B cell (primary cell): Measurements from ENCODE around the gene LCT. TPM values are rescaled to one million over a fixed set of nuclear protein-coding genes. Genes with fewer than 3 reads are reported as not detected.

Source experiments
- ATAC-seq: fragments of 200-7000 bp; cut with Tn5 transposase; one replicate; pipeline ENCODE4 v1.10.0; 2021; ENCODE audit warnings: low read depth, mild to moderate bottlenecking, moderate number of reproducible peaks, moderate library complexity
- CTCF ChIA-PET: fragments of 350-600 bp; sonication (Branson Sonifier 250); formaldehyde crosslinking; loops from one replicate; lab custom pipeline; 2021; ENCODE audit warnings: antibody characterized with exemption, inconsistent platforms; lab: Charles Lee
- POLR2A ChIA-PET: fragments of 350-600 bp; sonication (Branson Sonifier 250); formaldehyde crosslinking; loops from one replicate; lab custom pipeline; 2021; ENCODE audit warnings: antibody characterized with exemption; lab: Charles Lee
- DNase-seq: peaks from one replicate; pipeline ENCODE4 v3.0.0; 2013
- H2AFZ ChIP-seq: 2 replicates; pipeline ENCODE4 v1.6.1; 2012; ENCODE audit warnings: mild to moderate bottlenecking, low read depth, low read length; ENCODE audit not compliant: insufficient read depth, poor library complexity, severe bottlenecking
- H3K27ac ChIP-seq, 2 donors: 1 replicate in 1 of 2; 2 replicates in 1 of 2; pipeline ENCODE4 v1.5.1; 2012 to 2013; ENCODE audit warnings: low read length in 2 of 2, mild to moderate bottlenecking in 2 of 2, moderate library complexity in 1 of 2
- H3K27me3 ChIP-seq, 4 experiments: fragments of 200-600 bp in 1 of 4; sonication (generic) in 1 of 4; replicated peaks in 1 of 4; 1 replicate in 2 of 4; 2 replicates in 2 of 4; pipeline versions ENCODE4 v1.6.1 to v1.7.0; 2013 to 2016; ENCODE audit warnings: low read length in 3 of 4, mild to moderate bottlenecking in 2 of 4, mixed read lengths in 1 of 4, moderate library complexity in 1 of 4; ENCODE audit not compliant: insufficient read depth in 4 of 4, control insufficient read depth in 3 of 4; ENCODE audit errors: control extremely low read depth in 1 of 4
- H3K36me3 ChIP-seq, 2 experiments: replicated peaks in 1 of 2; 1 replicate in 1 of 2; 2 replicates in 1 of 2; pipeline versions ENCODE4 v1.6.1 to v1.7.1; 2013; ENCODE audit warnings: low read length in 1 of 2; ENCODE audit not compliant: insufficient read depth in 2 of 2, control insufficient read depth in 1 of 2; ENCODE audit errors: control extremely low read depth in 1 of 2, extremely low read depth in 1 of 2
- H3K4me1 ChIP-seq, 2 donors: fragments of 200-600 bp in 1 of 2; sonication (generic) in 1 of 2; 1 replicate in 1 of 2; 2 replicates in 1 of 2; pipeline versions ENCODE4 v1.5.1 to v1.6.1; 2013 to 2017; ENCODE audit warnings: low read length in 2 of 2; ENCODE audit not compliant: control insufficient read depth in 2 of 2, insufficient read depth in 2 of 2
- H3K4me2 ChIP-seq: replicated peaks from 2 replicates; pipeline ENCODE3; 2012; ENCODE audit warnings: mild to moderate bottlenecking, low read depth, low read length; ENCODE audit not compliant: poor library complexity, severe bottlenecking
- H3K4me3 ChIP-seq, 5 experiments: fragments of 200-600 bp in 1 of 5; sonication (generic) in 1 of 5; 1 replicate in 3 of 5; 2 replicates in 2 of 5; pipeline versions ENCODE4 v1.5.1 to v1.7.0; 2011 to 2016; ENCODE audit warnings: low read length in 4 of 5, mild to moderate bottlenecking in 4 of 5, low read depth in 2 of 5, control low read depth in 1 of 5, moderate library complexity in 1 of 5; ENCODE audit not compliant: insufficient read depth in 1 of 5; ENCODE audit errors: control extremely low read depth in 1 of 5, extremely low read depth in 1 of 5
- H3K79me2 ChIP-seq: fragments of 200-600 bp; sonication (generic); one replicate; pipeline ENCODE4 v1.6.0; 2016; ENCODE audit warnings: low read length; ENCODE audit not compliant: control insufficient read depth, insufficient read depth
- H3K9ac ChIP-seq: fragments of 200-600 bp; sonication (generic); 2 replicates; pipeline ENCODE4 v1.6.1; 2017; ENCODE audit warnings: mild to moderate bottlenecking, low read length, moderate library complexity
- H3K9me3 ChIP-seq, 3 donors: one replicate each; pipeline versions ENCODE4 v1.6.1 to v1.7.1; 2013; ENCODE audit warnings: low read length in 2 of 3; ENCODE audit not compliant: control insufficient read depth in 2 of 3, insufficient read depth in 1 of 3; ENCODE audit errors: control extremely low read depth in 1 of 3
- H4K20me1 ChIP-seq: 2 replicates; pipeline ENCODE4 v1.6.0; 2012; ENCODE audit warnings: mild to moderate bottlenecking, low read length; ENCODE audit not compliant: insufficient read depth, control insufficient read depth, poor library complexity, severe bottlenecking
- H3K27ac Mint-ChIP-seq: one replicate; pipeline ENCODE4 v1.8.0; 2021; ENCODE audit warnings: mixed read lengths
- H3K27me3 Mint-ChIP-seq: one replicate; pipeline ENCODE4 v1.8.0; 2021; ENCODE audit warnings: mixed read lengths
- H3K4me1 Mint-ChIP-seq: one replicate; pipeline ENCODE4 v1.8.0; 2021; ENCODE audit warnings: mixed read lengths
- H3K4me3 Mint-ChIP-seq: one replicate; pipeline ENCODE4 v1.8.0; 2021; ENCODE audit warnings: mixed read lengths
- H3K9me3 Mint-ChIP-seq: one replicate; pipeline ENCODE4 v1.8.0; 2022; ENCODE audit warnings: mixed read lengths; ENCODE audit not compliant: insufficient read depth
- CTCF ChIP-seq: fragments of 200-600 bp; IDR thresholded peaks from one replicate; pipeline ENCODE4 v1.8.0; 2022; ENCODE audit warnings: antibody characterized with exemption, mild to moderate bottlenecking
- EZH2 ChIP-seq: IDR thresholded peaks from 2 replicates; pipeline ENCODE4 v1.6.1; 2012; ENCODE audit warnings: borderline replicate concordance, low read depth, mild to moderate bottlenecking, moderate library complexity, low read length; ENCODE audit not compliant: insufficient read depth, poor library complexity, severe bottlenecking
- WGBS: methylation state at CpG from one replicate; pipeline ENCODE4 v1.1.5; 2013; ENCODE audit warnings: missing lambda C conversion rate; ENCODE audit not compliant: insufficient coverage; 5-methylcytosine and 5-hydroxymethylcytosine counted together
- intact Hi-C: fragments of 100-400 bp; cut with micrococcal nuclease; formaldehyde crosslinking; loops from one replicate; pipeline ENCODE4 v1.10.0; 2022
- polyA plus RNA-seq: library from polyadenylated mRNA; depleted of rRNA; stranded (reverse); fragments of >200 nt; gene quantifications from 2 replicates; pipeline ENCODE4 v1.2.3, GENCODE V29; 2012
- total RNA-seq, 2 donors: library from RNA; stranded (reverse); fragments of 120-200 nt in 1 of 2; gene quantifications; 1 replicate in 1 of 2; 2 replicates in 1 of 2; pipeline versions ENCODE4 v1.2.3 to v1.2.4, GENCODE V29; 2013 to 2022

The LCT gene
- total and polyA plus RNA-seq, 2 donors (not counting 1 experiment from before 2014, with no cell fraction given) = 0.03 to 0.07 TPM

GRCh38 chr2:135768863-135769262 lies 68.1 kb downstream of the LCT start:
- intact Hi-C loops = no loop called here
- no peak for TF ChIP-seq CTCF
- TF ChIP-seq EZH2 = no peak

GRCh38 chr2:135762530-135762929 lies 74.5 kb downstream of the LCT start:
- Histone ChIP-seq H3K27me3 (no peaks in the 10 kb centered on the region), H2AFZ (no peak overlapping the region), H3K4me2 (no peak overlapping the region), H3K27ac (no peak overlapping the region), H3K36me3 (peaks cover 5 to 68% of the 10 kb centered on the region in 2 experiments), H3K9me3 (peaks cover 0 to 4% (median 2%) of the 10 kb centered on the region in 3 donors), H4K20me1 (no peaks in the 10 kb centered on the region), H3K9ac (no peak overlapping the region), H3K4me1 (no peaks in the 10 kb centered on the region), H3K4me3 (no peak overlapping the region), H3K79me2 (peaks cover 20% of the 10 kb centered on the region)
- no peak for TF ChIP-seq CTCF
- TF ChIP-seq EZH2 = no peak
- Mint-ChIP-seq H3K27ac (no peak overlapping the region), H3K9me3 (no peaks in the 10 kb centered on the region), H3K27me3 (no peaks in the 10 kb centered on the region), H3K4me3 (no peak overlapping the region), H3K4me1 (no peaks in the 10 kb centered on the region)
- ATAC-seq (no peak), DNase-seq (no peak)
- WGBS = no CpG with 5 or more reads among the region's 1 CpG
- POLR2A ChIA-PET = no interaction called here
- CTCF ChIA-PET = interaction anchor here (1.0 kb wide), 1 partner anchor 35 kb away, joined by 4 read pairs; no protein-coding TSS in a partner anchor
- intact Hi-C loops = no loop called here

More at GRCh38 chr2:135768863-135769262, 68.1 kb downstream of the LCT start:
- H3K36me3 ChIP-seq = peaks cover 16 to 73% of the 10 kb centered on the region in 2 experiments
- WGBS = 98% methylated on average over 7 of the region's 8 CpGs
- no peaks in the 10 kb centered on the region for H4K20me1 ChIP-seq
- Mint-ChIP-seq H3K9me3 (no peaks in the 10 kb centered on the region), H3K27me3 (no peaks in the 10 kb centered on the region), H3K4me1 (no peaks in the 10 kb centered on the region), H3K4me3 (no peak overlapping the region), H3K27ac (no peak overlapping the region)
- ATAC-seq (no peak), DNase-seq (no peak)
- CTCF ChIA-PET = interaction anchor here (1.5 kb wide), 1 partner anchor 59 kb away, joined by 3 read pairs; no protein-coding TSS in a partner anchor
- H3K4me2 ChIP-seq = no peak overlapping the region
- no peak overlapping the region for H2AFZ ChIP-seq
- POLR2A ChIA-PET = no interaction called here
- no peak overlapping the region for H3K9ac ChIP-seq
- no peaks in the 10 kb centered on the region for H3K4me1 ChIP-seq
- no peak overlapping the region for H3K4me3 ChIP-seq
- H3K79me2 ChIP-seq = peaks cover 7% of the 10 kb centered on the region
- no peak overlapping the region for H3K27ac ChIP-seq
- H3K9me3 ChIP-seq = no peaks in the 10 kb centered on the region
- no peaks in the 10 kb centered on the region for H3K27me3 ChIP-seq
